NCI-H82 (cell line): ENCODE data around the gene PPOX.
A peak's percentile ranks its signal among the peaks of the same experiment; 100 is the strongest.

Experiments used
- DNase-seq: peaks from one replicate; lab custom pipeline; 2025; lab: John Stamatoyannopoulos, UW

The PPOX gene

GRCh38 chr1:161176468-161177111, 10.4 kb downstream of the PPOX start:
- DNase-seq = peak; percentile 50

- peak; percentile 97 for DNase-seq
Measured at GRCh38 chr1:161177112-161177935, 11.1 kb downstream of the PPOX start, which contains the start of gene B4GALT3. Gene B4GALT3, minus strand, starts transcription at chr1:161177507. Its CDS starts 1,447 bp downstream, at chr1:161176060.

- no peak for DNase-seq
Measured at GRCh38 chr1:161177936-161178244, 11.7 kb downstream of the PPOX start.

- DNase-seq = no peak
Measured at GRCh38 chr1:161179698-161180097, 13.5 kb downstream of the PPOX start.

GRCh38 chr1:161180639-161181038, 14.4 kb downstream of the PPOX start:
- peak; percentile 60 for DNase-seq

GRCh38 chr1:161182214-161182613, 16.0 kb downstream of the PPOX start:
- no peak for DNase-seq

GRCh38 chr1:161185282-161185682, 19.1 kb downstream of the PPOX start:
- peak; percentile 98 for DNase-seq

- DNase-seq = peak; percentile 44
Measured at GRCh38 chr1:161185732-161186311, 19.6 kb downstream of the PPOX start.

- no peak for DNase-seq
Measured at GRCh38 chr1:161187311-161187710, 21.1 kb downstream of the PPOX start.

- DNase-seq = no peak
Measured at GRCh38 chr1:161188381-161188780, 22.2 kb downstream of the PPOX start.

- DNase-seq = no peak
Measured at GRCh38 chr1:161189036-161189435, 22.8 kb downstream of the PPOX start.

- DNase-seq = peak; percentile 61
Measured at GRCh38 chr1:161190962-161191521, 24.8 kb downstream of the PPOX start.

GRCh38 chr1:161191971-161192370, 25.7 kb downstream of the PPOX start:
- DNase-seq = no peak

- DNase-seq = peak; percentile 94
Measured at GRCh38 chr1:161192476-161193465, 26.5 kb downstream of the PPOX start.

GRCh38 chr1:161193561-161194235, 27.5 kb downstream of the PPOX start:
- DNase-seq = no peak

- DNase-seq = no peak
Measured at GRCh38 chr1:161195171-161195570, 28.9 kb downstream of the PPOX start.

GRCh38 chr1:161196111-161196510, 29.9 kb downstream of the PPOX start:
- DNase-seq = no peak

- peak; percentile 96 for DNase-seq
Measured at GRCh38 chr1:161196521-161197451, 30.6 kb downstream of the PPOX start.

- no peak for DNase-seq
Measured at GRCh38 chr1:161197560-161198193, 31.5 kb downstream of the PPOX start.
